ENCODE data around the gene SPOPL.

GRCh38 chr2:138495384-138495783, 6.2 kb upstream of the SPOPL start:
- TF ChIP-seq CEBPB (IDR thresholded peaks at IDR 0.05) (no peak), CTCF (IDR thresholded peaks at IDR 0.05) (no peak), RARB (CRISPR knock-in tag; IDR thresholded peaks at IDR 0.05) (no peak), CHD2 (IDR thresholded peaks at IDR 0.05; ENCODE audit: low read length, partially characterized antibody) (no peak), RAD21 (conservative IDR thresholded peaks at IDR 0.05 in 1 of 2, IDR thresholded peaks at IDR 0.05 in 1 of 2) (no peak), PHF8 (IDR thresholded peaks at IDR 0.05; ENCODE audit: borderline replicate concordance, low read depth) (no peak), TFCP2L1 (CRISPR knock-in tag; IDR thresholded peaks at IDR 0.05) (no peak), POLR2A (IDR thresholded peaks at IDR 0.05; ENCODE audit: low read length) (no peak), HOXA7 (CRISPR knock-in tag; IDR thresholded peaks at IDR 0.05) (no peak), FOSL2 (IDR thresholded peaks at IDR 0.05) (no peak), FOSL2 (CRISPR knock-in tag; IDR thresholded peaks at IDR 0.05) (no peak)
